ENCODE data around the gene TELO2.

DNA sequence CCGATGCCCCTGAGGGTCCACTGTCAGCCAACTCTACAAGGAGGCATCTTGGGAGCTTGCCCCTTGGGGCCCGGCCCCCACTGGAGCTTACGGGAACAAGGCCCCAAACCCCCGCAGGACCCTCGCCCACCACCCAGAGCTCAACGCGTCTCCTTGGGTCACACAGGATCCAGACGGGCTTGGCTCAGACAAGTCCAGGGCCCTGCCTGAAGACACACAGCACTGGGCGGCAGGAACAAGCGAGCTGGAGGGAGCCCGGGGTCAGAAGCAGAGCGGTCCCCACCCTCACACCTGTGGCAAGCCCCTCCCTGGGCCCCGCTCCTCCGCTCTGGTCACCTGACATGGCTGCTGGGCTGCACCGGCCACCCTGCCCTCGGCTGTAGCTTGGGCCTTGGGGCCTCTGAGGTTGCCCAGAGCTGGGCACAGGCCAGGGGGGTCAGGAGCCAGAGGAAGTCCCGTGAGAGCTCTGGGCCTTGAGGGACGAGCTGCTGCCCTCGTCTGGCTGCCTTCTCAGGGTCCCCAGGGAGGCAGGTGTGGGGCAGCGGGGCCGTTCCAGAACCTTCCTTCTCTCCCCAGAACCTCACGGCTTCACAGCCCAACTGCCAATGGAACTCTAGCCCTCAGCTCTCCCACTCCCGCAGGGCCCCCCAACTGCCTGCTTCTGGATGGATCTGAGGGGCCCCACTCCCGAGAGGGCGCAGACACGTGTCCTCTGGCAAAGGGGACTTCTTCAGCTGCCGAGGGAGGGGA, 49.0 kb upstream of the TELO2 start, which contains the start of gene CCDC154:
- TF ChIP-seq CTCF (IDR thresholded peaks at IDR 0.05), result no peak
- no peak for TF ChIP-seq POLR2AphosphoS5 (IDR thresholded peaks at IDR 0.05; ENCODE audit: low read depth, low read length)
- TF ChIP-seq TCF7L2 (IDR thresholded peaks at IDR 0.05; ENCODE audit: low read depth, low read length), result no peak
